ENCODE data around the gene KRTAP20-3. TPM values are rescaled to one million over a fixed set of nuclear protein-coding genes. Genes with fewer than 3 reads are reported as not detected.

KRTAP20-3 gene
- total RNA-seq, 1 experiment from 2014 or later: not detected

DNA sequence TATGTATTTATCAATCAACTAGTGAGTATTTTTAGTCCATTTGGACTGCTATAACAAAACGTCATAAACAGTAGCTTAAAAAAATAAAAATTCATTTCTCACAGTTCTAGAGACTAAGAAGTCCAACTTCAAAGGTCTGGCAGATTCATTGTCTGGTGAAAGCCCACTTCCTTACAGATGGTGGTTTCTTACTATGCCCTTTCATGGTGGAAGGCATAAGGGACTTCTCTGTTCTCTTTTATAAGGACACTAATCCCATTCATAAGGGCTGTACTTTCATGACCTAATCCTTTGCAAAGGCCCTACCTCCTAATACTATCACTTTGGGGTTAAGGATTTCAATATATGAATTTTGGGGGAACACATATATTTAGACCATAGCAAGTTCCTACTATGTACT is 37.9 kb downstream of the KRTAP20-3 start:
- DNase-seq (ENCODE audit: low read depth): no peak

DNA sequence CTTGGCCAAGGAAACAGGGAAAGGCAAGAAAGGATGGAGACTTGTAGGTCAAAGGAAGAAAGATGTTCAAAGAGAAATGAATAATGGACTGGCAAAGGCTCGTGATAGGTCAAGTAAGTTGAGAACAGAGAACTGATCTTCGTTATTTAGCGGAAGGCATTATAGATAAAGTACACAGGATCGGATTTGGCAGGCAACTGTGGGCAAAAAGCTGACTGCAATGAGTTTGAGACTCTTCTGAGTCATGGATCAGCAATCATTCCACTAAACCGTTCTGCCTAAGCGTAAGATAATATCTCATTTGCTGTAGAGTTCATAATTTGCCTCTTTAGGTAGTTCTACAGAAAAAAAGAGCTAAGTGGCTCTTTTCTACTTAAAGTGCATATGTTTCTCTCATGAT is 41.8 kb downstream of the KRTAP20-3 start:
- no peak for DNase-seq (ENCODE audit: low read depth)

DNA sequence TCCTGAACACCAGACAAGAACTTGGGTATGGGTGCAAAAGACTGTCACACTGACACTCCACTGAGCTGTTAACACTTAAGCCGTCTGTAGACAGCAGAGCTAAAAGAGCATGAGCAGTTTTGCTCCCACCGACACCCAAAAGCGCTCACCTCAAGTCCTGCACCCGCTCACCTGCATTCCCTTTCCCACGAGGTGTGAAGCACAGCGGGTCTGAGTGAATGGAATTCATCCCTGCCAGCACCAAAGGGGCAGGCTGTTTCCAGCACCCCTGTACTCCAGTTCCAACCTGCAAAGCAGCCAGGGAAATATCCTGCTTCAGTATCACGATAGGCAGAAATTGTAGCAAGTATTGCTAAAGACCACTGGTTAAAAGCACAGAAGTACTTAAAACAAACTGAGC is 47.2 kb downstream of the KRTAP20-3 start:
- DNase-seq (ENCODE audit: low read depth): no peak

Other genes with a start within 250 kb of the KRTAP20-3 start
- not detected in 2 replicates for gene KRTAP13-1, start 246.8 kb upstream of the KRTAP20-3 start, total RNA-seq (2014; rRNA removed; shearing (Covaris generic))
- not detected in 2 replicates for gene KRTAP13-3, start 216.9 kb upstream of the KRTAP20-3 start, total RNA-seq (2014; rRNA removed; shearing (Covaris generic))
- gene KRTAP13-4, start 212.6 kb upstream of the KRTAP20-3 start, total RNA-seq (2014; rRNA removed; shearing (Covaris generic)): not detected in 2 replicates
- not detected in 2 replicates for gene KRTAP15-1, start 202.6 kb upstream of the KRTAP20-3 start, total RNA-seq (2014; rRNA removed; shearing (Covaris generic))
- not detected in 2 replicates for gene KRTAP19-1, start 162.5 kb upstream of the KRTAP20-3 start, total RNA-seq (2014; rRNA removed; shearing (Covaris generic))
- not detected in 2 replicates for gene KRTAP19-2, start 155.4 kb upstream of the KRTAP20-3 start, total RNA-seq (2014; rRNA removed; shearing (Covaris generic))
- gene KRTAP19-3, start 150.9 kb upstream of the KRTAP20-3 start, total RNA-seq (2014; rRNA removed; shearing (Covaris generic)): not detected in 2 replicates
- not detected in 2 replicates for gene KRTAP19-4, start 145.7 kb upstream of the KRTAP20-3 start, total RNA-seq (2014; rRNA removed; shearing (Covaris generic))
- gene KRTAP19-5, start 140.7 kb upstream of the KRTAP20-3 start, total RNA-seq (2014; rRNA removed; shearing (Covaris generic)): not detected in 2 replicates
- gene KRTAP19-6, start 101.0 kb upstream of the KRTAP20-3 start, total RNA-seq (2014; rRNA removed; shearing (Covaris generic)): not detected in 2 replicates
- not detected in 2 replicates for gene KRTAP19-7, start 81.5 kb upstream of the KRTAP20-3 start, total RNA-seq (2014; rRNA removed; shearing (Covaris generic))
- gene KRTAP22-2, start 52.5 kb upstream of the KRTAP20-3 start, total RNA-seq (2014; rRNA removed; shearing (Covaris generic)): not detected in 2 replicates
- gene KRTAP6-3, start 50.4 kb upstream of the KRTAP20-3 start, total RNA-seq (2014; rRNA removed; shearing (Covaris generic)): not detected in 2 replicates
- not detected in 2 replicates for gene KRTAP6-2, start 44.0 kb upstream of the KRTAP20-3 start, total RNA-seq (2014; rRNA removed; shearing (Covaris generic))
- gene KRTAP22-1, start 41.8 kb upstream of the KRTAP20-3 start, total RNA-seq (2014; rRNA removed; shearing (Covaris generic)): not detected in 2 replicates
- not detected in 2 replicates for gene KRTAP6-1, start 28.9 kb upstream of the KRTAP20-3 start, total RNA-seq (2014; rRNA removed; shearing (Covaris generic))
- gene KRTAP20-1, start 26.4 kb upstream of the KRTAP20-3 start, total RNA-seq (2014; rRNA removed; shearing (Covaris generic)): not detected in 2 replicates
- gene KRTAP20-4, start 22.2 kb upstream of the KRTAP20-3 start, total RNA-seq (2014; rRNA removed; shearing (Covaris generic)): not detected in 2 replicates
- 3.4 TPM in 1 of 2 replicates, not detected in the other for gene KRTAP20-2, start 7.7 kb upstream of the KRTAP20-3 start, total RNA-seq (2014; rRNA removed; shearing (Covaris generic))
- not detected in 2 replicates for gene KRTAP21-3, start 75.9 kb downstream of the KRTAP20-3 start, total RNA-seq (2014; rRNA removed; shearing (Covaris generic))
- 13.6 TPM in 1 of 2 replicates, not detected in the other for gene KRTAP21-2, start 104.4 kb downstream of the KRTAP20-3 start, total RNA-seq (2014; rRNA removed; shearing (Covaris generic))
- gene KRTAP21-1, start 112.6 kb downstream of the KRTAP20-3 start, total RNA-seq (2014; rRNA removed; shearing (Covaris generic)): not detected in 2 replicates
- not detected in 2 replicates for gene KRTAP8-1, start 170.4 kb downstream of the KRTAP20-3 start, total RNA-seq (2014; rRNA removed; shearing (Covaris generic))
- not detected in 2 replicates for gene KRTAP7-1, start 186.9 kb downstream of the KRTAP20-3 start, total RNA-seq (2014; rRNA removed; shearing (Covaris generic))
- not detected in 2 replicates for gene KRTAP11-1, start 238.7 kb downstream of the KRTAP20-3 start, total RNA-seq (2014; rRNA removed; shearing (Covaris generic))

Data from Daoy (cell line).